Lung (tissue), 12 donors: ENCODE results near the gene CDKN2C. TPM values are rescaled to one million over a fixed set of nuclear protein-coding genes. Genes with fewer than 3 reads are reported as not detected.
A peak's percentile ranks its signal among the peaks of the same experiment; 100 is the strongest.

Experiments
- ATAC-seq: fragments of 200-7000 bp; cut with Tn5 transposase; one replicate; pipeline ENCODE4 v1.9.1; 2020; ENCODE audit warnings: moderate number of reproducible peaks; ENCODE audit not compliant: insufficient read depth, low FRiP score
- DNase-seq, 3 donors: peaks; one replicate each; pipeline ENCODE4 v3.0.0-alpha.2; 2013 to 2017
- H3K27ac ChIP-seq, 2 donors: one replicate each; pipeline ENCODE4 v1.5.1; 2013; ENCODE audit warnings: mild to moderate bottlenecking in 2 of 2, moderate library complexity in 2 of 2, control low read depth in 1 of 2, inconsistent platforms in 1 of 2, low read depth in 1 of 2, low read length in 1 of 2
- H3K27me3 ChIP-seq, 3 donors: one replicate each; pipeline ENCODE4 v1.5.1; 2013; ENCODE audit warnings: low read length in 2 of 3; ENCODE audit not compliant: control insufficient read depth in 3 of 3, insufficient read depth in 3 of 3
- H3K36me3 ChIP-seq, 4 donors: one replicate each; pipeline ENCODE4 v1.5.1; 2013; ENCODE audit warnings: low read length in 4 of 4, mild to moderate bottlenecking in 1 of 4, moderate library complexity in 1 of 4; ENCODE audit not compliant: control insufficient read depth in 4 of 4, insufficient read depth in 4 of 4
- H3K4me1 ChIP-seq, 5 donors: one replicate each; pipeline ENCODE4 v1.5.1; 2013; ENCODE audit warnings: low read length in 5 of 5, mild to moderate bottlenecking in 2 of 5, moderate library complexity in 1 of 5; ENCODE audit not compliant: control insufficient read depth in 5 of 5, insufficient read depth in 5 of 5
- H3K4me3 ChIP-seq: one replicate; pipeline ENCODE4 v1.5.1; 2013; ENCODE audit warnings: mild to moderate bottlenecking, control low read depth, moderate library complexity
- H3K9ac ChIP-seq, 2 donors: one replicate each; pipeline ENCODE4 v1.5.1; 2013; ENCODE audit warnings: low read length in 2 of 2, control low read depth in 1 of 2; ENCODE audit not compliant: insufficient read depth in 1 of 2
- H3K9me3 ChIP-seq, 4 donors: one replicate each; pipeline ENCODE4 v1.5.1; 2013; ENCODE audit warnings: low read length in 3 of 4, mild to moderate bottlenecking in 1 of 4, moderate library complexity in 1 of 4; ENCODE audit not compliant: control insufficient read depth in 4 of 4, insufficient read depth in 3 of 4
- WGBS, 2 donors: extraction: QIAGEN DNeasy Blood & Tissue Kit; methylation state at CpG; one replicate each; pipeline ENCODE4 v1.1.7; 2013; 5-methylcytosine and 5-hydroxymethylcytosine counted together
- polyA plus RNA-seq, 2 donors: library from polyadenylated mRNA; stranded (reverse); fragments of 200-250 nt; gene quantifications; one replicate each; pipeline ENCODE4 v1.2.1, GENCODE V29; 2013
- total RNA-seq, 2 donors: library from RNA; depleted of rRNA in 1 of 2; stranded (reverse); fragments of >200 nt in 1 of 2; gene quantifications; one replicate each; pipeline ENCODE4 v1.2.1, GENCODE V29; 2014 to 2021
- TF ChIP-seq, protein P1 (sequence below): IDR thresholded peaks from 2 replicates; pipeline ENCODE4 v1.5.1; 2012; ENCODE audit warnings: mild to moderate bottlenecking; ENCODE audit errors: control extremely low read depth, extremely low read depth
- donor health status: control.
- donor health status: control.
- donor health status: Bipolar disorder and iron deficiency.
- donor health status: healthy.
- donor health status: DM: yes; HTN: yes; CAD: no.

Gene CDKN2C
- total and polyA plus RNA-seq, 4 donors, result 5.7 to 8.9 (median 7.6) TPM

DNA sequence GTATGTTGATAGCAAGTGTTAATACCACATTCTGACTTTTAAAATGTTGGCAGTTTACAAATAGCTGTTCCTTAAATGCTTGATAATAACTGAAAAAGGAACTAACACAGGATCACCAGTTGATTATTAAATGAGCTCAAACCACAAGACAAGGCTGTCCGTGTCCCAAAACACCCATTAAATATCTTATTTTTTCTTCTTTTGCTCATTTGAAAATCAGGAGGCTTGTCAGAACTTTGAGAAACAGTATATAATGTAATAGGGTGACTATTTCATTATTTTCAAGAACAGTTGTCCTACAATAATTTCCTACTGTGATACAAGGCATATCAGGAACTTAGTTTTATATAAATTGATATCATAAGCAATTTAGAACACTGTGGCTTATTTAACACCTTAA lies 2.7 kb downstream of the CDKN2C start:
- Histone ChIP-seq H3K27me3 (peaks cover 0 to 56% (median 11%) of the 10 kb centered on the region in 3 donors), H3K4me3 (no peak overlapping the region), H3K27ac (no peak overlapping the region), H3K9me3 (no peaks in the 10 kb centered on the region), H3K4me1 (peaks cover 0 to 27% (median 0%) of the 10 kb centered on the region in 5 donors), H3K36me3 (no peaks in the 10 kb centered on the region), H3K9ac (no peak overlapping the region)
- 19 to 64% methylated on average over 1 of the region's 1 CpG for WGBS, 2 donors
- ATAC-seq (no peak), DNase-seq (peak in 1 of 3 donors; percentile 13)
- TF ChIP-seq, protein P1, sequence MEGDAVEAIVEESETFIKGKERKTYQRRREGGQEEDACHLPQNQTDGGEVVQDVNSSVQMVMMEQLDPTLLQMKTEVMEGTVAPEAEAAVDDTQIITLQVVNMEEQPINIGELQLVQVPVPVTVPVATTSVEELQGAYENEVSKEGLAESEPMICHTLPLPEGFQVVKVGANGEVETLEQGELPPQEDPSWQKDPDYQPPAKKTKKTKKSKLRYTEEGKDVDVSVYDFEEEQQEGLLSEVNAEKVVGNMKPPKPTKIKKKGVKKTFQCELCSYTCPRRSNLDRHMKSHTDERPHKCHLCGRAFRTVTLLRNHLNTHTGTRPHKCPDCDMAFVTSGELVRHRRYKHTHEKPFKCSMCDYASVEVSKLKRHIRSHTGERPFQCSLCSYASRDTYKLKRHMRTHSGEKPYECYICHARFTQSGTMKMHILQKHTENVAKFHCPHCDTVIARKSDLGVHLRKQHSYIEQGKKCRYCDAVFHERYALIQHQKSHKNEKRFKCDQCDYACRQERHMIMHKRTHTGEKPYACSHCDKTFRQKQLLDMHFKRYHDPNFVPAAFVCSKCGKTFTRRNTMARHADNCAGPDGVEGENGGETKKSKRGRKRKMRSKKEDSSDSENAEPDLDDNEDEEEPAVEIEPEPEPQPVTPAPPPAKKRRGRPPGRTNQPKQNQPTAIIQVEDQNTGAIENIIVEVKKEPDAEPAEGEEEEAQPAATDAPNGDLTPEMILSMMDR, result no peak

DNA sequence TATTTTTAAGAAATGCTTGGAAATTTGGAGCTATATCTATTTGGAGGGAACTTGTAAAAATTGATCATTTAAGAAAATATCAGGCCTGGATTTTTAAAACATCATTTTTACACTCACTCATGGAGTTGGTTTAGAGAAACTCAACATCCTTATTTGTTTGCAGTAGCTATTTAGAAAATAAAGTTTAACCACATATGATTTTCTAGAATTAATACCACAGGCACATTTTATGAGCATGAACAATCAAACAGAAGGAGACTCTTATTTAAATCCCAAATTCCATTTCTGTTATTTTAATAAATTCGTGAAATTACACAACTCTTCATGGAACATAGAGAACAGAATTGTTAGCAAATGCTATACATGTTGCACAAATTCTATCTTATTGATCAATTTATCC lies 3.2 kb downstream of the CDKN2C start:
- H3K27me3 ChIP-seq, result peaks cover 0 to 58% (median 12%) of the 10 kb centered on the region in 3 donors
- H3K27ac ChIP-seq, result no peak overlapping the region
- WGBS, 2 donors, result 92 to 93% methylated on average over 1 of the region's 1 CpG

DNA sequence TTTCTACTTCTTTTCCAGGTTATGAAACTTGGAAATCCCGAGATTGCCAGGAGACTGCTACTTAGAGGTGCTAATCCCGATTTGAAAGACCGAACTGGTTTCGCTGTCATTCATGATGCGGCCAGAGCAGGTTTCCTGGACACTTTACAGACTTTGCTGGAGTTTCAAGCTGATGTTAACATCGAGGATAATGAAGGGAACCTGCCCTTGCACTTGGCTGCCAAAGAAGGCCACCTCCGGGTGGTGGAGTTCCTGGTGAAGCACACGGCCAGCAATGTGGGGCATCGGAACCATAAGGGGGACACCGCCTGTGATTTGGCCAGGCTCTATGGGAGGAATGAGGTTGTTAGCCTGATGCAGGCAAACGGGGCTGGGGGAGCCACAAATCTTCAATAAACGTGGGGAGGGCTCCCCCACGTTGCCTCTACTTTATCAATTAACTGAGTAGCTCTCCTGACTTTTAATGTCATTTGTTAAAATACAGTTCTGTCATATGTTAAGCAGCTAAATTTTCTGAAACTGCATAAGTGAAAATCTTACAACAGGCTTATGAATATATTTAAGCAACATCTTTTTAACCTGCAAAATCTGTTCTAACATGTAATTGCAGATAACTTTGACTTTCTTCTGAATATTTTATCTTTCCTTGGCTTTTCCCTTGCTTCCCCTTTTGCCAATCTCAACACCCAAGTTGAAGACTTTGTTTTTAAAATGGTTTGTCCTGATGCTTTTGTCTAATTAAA lies 4.0 kb downstream of the CDKN2C start:
- Histone ChIP-seq H3K27me3 (peaks cover 0 to 66% (median 20%) of the 10 kb centered on the region in 3 donors), H3K4me3 (no peak overlapping the region), H3K36me3 (no peaks in the 10 kb centered on the region), H3K27ac (no peak overlapping the region), H3K4me1 (peaks cover 0 to 30% (median 4%) of the 10 kb centered on the region in 5 donors), H3K9me3 (no peaks in the 10 kb centered on the region), H3K9ac (no peak overlapping the region)
- 96% methylated on average over 13 of the region's 13 CpGs for WGBS, 2 donors
- DNase-seq (no peak), ATAC-seq (no peak)
- TF ChIP-seq, protein P1, result no peak

More for the DNA sequence above, 3.2 kb downstream of the CDKN2C start:
- Histone ChIP-seq H3K9me3 (no peaks in the 10 kb centered on the region), H3K36me3 (no peaks in the 10 kb centered on the region), H3K4me3 (no peak overlapping the region), H3K9ac (no peak overlapping the region), H3K4me1 (peaks cover 0 to 27% (median 1%) of the 10 kb centered on the region in 5 donors)
- TF ChIP-seq, protein P1, result no peak
- ATAC-seq, result no peak
- no peak for DNase-seq
